Neural crest cell (in vitro differentiated cells): ENCODE results near the gene MGAT1. TPM values are rescaled to one million over a fixed set of nuclear protein-coding genes. Genes with fewer than 3 reads are reported as not detected.
"Not testable (repeated sequence)": the region's sequence is repeated elsewhere in the genome, so short reads cannot be mapped to it uniquely, and the experiment has no call there.

ENCODE experiments used
- DNase-seq: peaks from one replicate; pipeline ENCODE4 v3.0.0; 2021; ENCODE audit warnings: low read depth, mixed read lengths, low spot score
- H3K27ac Mint-ChIP-seq: one replicate; pipeline ENCODE4 v1.8.0; 2021; ENCODE audit warnings: mild to moderate bottlenecking, mixed read lengths; ENCODE audit not compliant: unreplicated experiment
- H3K27me3 Mint-ChIP-seq: 2 replicates; pipeline ENCODE4 v1.8.0; 2021; ENCODE audit warnings: low read depth, mild to moderate bottlenecking, mixed read lengths
- H3K36me3 Mint-ChIP-seq: 2 replicates; pipeline ENCODE4 v1.8.0; 2021; ENCODE audit warnings: low read depth, mild to moderate bottlenecking, mixed read lengths
- H3K4me1 Mint-ChIP-seq: 2 replicates; pipeline ENCODE4 v1.8.0; 2021; ENCODE audit warnings: mixed read lengths
- H3K4me3 Mint-ChIP-seq: one replicate; pipeline ENCODE4 v1.8.0; 2021; ENCODE audit warnings: mild to moderate bottlenecking, mixed read lengths
- H3K9me3 Mint-ChIP-seq: 2 replicates; pipeline ENCODE4 v1.8.0; 2021; ENCODE audit warnings: mixed read lengths
- total RNA-seq: library from RNA; stranded (reverse); gene quantifications from 2 replicates; pipeline ENCODE4 v1.2.1, GENCODE V29; 2021
- TF ChIP-seq, protein P1 (sequence below): fragments of 200-600 bp; sonication (generic); conservative IDR thresholded peaks from 2 replicates; pipeline ENCODE4 v1.5.0; 2021; ENCODE audit warnings: antibody characterized with exemption, mild to moderate bottlenecking

The MGAT1 gene
- total RNA-seq, 1 donor from 2014 or later: 57.1 TPM

DNA sequence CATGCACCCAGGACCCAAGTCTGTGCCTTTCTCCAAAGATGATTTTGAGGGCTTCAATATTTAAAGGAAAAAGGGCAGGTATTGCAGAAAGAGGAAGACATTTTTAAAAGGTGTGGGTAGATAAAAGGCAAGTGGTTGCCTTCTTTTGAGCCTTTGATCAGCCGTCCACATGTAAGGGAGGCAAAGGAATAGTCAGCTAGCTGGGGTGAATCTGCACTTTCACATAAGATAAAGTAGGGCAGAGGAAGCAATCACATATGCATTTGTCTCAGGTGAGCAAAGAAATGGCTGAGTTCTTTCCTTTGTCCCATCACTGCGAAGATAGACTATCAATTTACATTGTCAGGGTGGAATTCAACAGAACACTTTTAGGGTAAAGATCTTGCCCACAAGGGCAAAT is 19.9 kb downstream of the MGAT1 start:
- Mint-ChIP-seq H3K9me3 (no peaks in the 10 kb centered on the region), H3K4me1 (peaks cover 33% of the 10 kb centered on the region), H3K36me3 (no peaks in the 10 kb centered on the region), H3K27ac (no peak overlapping the region), H3K27me3 (peaks cover 3% of the 10 kb centered on the region), H3K4me3 (no peak overlapping the region)
- DNase-seq: no peak
- TF ChIP-seq, protein P1, sequence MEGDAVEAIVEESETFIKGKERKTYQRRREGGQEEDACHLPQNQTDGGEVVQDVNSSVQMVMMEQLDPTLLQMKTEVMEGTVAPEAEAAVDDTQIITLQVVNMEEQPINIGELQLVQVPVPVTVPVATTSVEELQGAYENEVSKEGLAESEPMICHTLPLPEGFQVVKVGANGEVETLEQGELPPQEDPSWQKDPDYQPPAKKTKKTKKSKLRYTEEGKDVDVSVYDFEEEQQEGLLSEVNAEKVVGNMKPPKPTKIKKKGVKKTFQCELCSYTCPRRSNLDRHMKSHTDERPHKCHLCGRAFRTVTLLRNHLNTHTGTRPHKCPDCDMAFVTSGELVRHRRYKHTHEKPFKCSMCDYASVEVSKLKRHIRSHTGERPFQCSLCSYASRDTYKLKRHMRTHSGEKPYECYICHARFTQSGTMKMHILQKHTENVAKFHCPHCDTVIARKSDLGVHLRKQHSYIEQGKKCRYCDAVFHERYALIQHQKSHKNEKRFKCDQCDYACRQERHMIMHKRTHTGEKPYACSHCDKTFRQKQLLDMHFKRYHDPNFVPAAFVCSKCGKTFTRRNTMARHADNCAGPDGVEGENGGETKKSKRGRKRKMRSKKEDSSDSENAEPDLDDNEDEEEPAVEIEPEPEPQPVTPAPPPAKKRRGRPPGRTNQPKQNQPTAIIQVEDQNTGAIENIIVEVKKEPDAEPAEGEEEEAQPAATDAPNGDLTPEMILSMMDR: no peak

DNA sequence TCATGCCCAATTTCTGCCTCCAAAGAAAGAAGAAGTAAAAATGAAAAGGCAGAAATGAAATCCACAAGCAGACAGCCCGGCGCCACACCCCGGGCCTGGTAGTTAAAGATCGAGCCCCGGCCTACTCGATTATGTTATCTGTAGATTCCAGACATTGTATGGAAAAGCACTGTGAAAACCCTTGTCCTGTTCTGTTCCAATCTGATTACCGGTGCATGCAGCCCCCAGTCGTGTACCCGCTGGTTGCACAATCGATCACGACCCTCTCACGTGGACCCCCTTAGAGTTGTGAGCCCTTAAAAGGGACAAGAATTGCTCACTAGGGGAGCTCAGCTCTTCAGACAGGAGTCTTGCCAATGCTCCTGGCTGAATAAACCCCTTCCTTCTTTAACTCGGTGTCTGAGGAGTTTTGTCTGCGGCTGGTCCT is 20.7 kb downstream of the MGAT1 start:
- not testable (repeated sequence) for H3K36me3 Mint-ChIP-seq, H3K27me3 Mint-ChIP-seq, DNase-seq, H3K4me3 Mint-ChIP-seq, H3K9me3 Mint-ChIP-seq, H3K27ac Mint-ChIP-seq
- H3K4me1 Mint-ChIP-seq: peaks cover 25% of the 10 kb centered on the region

DNA sequence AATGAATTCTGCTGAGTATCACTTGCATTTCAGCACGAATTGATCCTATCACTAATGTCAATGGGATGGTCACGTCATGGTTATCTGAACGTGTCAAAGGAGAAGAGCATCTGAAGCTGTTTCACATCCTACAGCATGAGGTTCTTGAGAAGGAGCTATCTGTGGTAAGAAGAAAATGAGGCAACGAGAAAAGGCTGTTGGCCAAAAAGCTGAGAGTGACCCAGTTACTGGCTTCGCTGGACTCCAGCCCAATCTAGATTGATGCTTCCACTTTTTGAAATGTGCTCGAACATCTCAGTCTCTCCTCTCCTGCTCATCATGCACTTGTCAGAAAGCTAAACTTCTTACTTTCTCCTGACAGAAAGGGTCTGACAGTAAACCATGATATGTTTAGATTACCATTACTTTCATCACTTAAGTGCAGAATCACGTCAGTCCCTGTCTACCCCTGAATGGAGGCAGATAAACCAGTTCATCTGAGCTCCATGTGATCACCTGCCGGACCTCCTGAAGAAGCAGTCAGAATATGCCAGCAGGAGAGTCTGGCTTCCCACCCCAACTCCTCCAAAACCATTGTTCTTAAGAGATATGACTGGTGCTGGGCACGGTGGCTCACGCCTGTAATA is 22.5 kb downstream of the MGAT1 start:
- Mint-ChIP-seq H3K27ac (no peak overlapping the region), H3K36me3 (no peaks in the 10 kb centered on the region), H3K27me3 (peaks cover 14% of the 10 kb centered on the region), H3K9me3 (no peaks in the 10 kb centered on the region), H3K4me1 (peaks cover 7% of the 10 kb centered on the region), H3K4me3 (no peak overlapping the region)
- DNase-seq: no peak
- TF ChIP-seq, protein P1: no peak

DNA sequence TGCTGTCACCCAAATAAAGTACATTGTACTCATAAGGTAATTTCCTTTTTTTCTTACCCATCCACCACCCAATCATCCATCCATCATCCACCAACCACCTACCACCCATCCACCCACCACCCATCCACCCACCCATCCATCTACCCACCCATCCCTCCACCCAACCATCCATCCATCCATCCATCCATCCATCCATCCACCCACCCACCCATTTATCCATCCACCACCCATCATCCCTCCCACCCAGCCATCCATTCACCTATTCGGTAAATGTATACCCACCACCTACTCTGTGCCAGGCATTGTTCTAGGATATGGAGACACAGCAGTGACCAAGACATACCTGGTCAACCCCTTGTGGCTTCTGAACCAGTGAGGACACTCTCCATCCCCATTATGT is 25.1 kb downstream of the MGAT1 start:
- H3K27ac Mint-ChIP-seq: no peak overlapping the region
- peaks cover 28% of the 10 kb centered on the region for H3K27me3 Mint-ChIP-seq
- DNase-seq: no peak
- H3K4me1 Mint-ChIP-seq: no peaks in the 10 kb centered on the region
- peaks cover 9% of the 10 kb centered on the region for H3K9me3 Mint-ChIP-seq
- peaks cover 3% of the 10 kb centered on the region for H3K36me3 Mint-ChIP-seq
- H3K4me3 Mint-ChIP-seq: no peak overlapping the region
- TF ChIP-seq, protein P1: no peak

DNA sequence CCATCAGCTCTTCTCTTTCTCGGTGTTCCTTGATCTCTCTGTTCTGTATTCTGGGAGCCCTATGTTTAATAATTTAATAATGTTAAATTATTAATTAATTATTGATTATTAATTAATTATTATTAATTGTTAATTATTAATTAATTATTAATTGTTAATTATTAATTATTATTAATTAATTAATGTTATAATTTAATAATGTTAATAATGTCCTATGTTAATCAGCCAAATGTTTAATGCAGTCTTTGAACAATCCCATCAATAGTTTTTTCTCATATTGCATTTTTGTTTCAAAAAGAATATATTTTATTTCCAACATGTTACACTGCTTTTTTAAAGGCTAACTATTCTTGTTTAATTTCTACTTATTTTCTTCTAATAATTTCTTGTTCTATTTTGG is 26.2 kb downstream of the MGAT1 start:
- peaks cover 12% of the 10 kb centered on the region for H3K9me3 Mint-ChIP-seq
- DNase-seq: no peak
- H3K27me3 Mint-ChIP-seq: peaks cover 28% of the 10 kb centered on the region
- H3K4me3 Mint-ChIP-seq: no peak overlapping the region
- H3K36me3 Mint-ChIP-seq: peaks cover 6% of the 10 kb centered on the region
- H3K4me1 Mint-ChIP-seq: no peaks in the 10 kb centered on the region
- TF ChIP-seq, protein P1: no peak
- H3K27ac Mint-ChIP-seq: no peak overlapping the region

DNA sequence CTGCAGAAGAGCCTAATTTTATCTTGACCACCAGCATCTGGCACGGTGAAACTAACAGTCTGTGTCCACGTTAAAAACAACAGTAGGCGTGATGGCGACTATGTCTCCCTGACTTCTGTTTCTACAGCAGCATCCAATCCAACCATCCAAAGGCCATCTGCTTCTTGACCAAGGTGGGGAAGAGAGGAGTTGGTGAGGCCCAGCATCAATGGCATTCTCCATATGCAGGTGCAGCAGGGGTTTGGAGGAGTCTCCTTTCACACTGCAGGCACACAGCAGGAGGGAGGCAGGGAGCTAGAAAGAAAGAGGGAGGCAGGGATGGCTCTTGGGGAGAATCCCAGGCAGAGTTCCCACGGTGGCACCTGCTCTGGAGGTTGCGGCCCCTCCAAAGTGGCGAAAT is 27.0 kb downstream of the MGAT1 start:
- Mint-ChIP-seq H3K4me3 (no peak overlapping the region), H3K36me3 (peaks cover 6% of the 10 kb centered on the region), H3K27ac (no peak overlapping the region), H3K27me3 (peaks cover 28% of the 10 kb centered on the region), H3K9me3 (peaks cover 12% of the 10 kb centered on the region), H3K4me1 (no peaks in the 10 kb centered on the region)
- TF ChIP-seq, protein P1: no peak
- DNase-seq: no peak
